Heart left ventricle (tissue), 16 donors: ENCODE measurements around the gene GPR176. TPM values are rescaled to one million over a fixed set of nuclear protein-coding genes. Genes with fewer than 3 reads are reported as not detected.
A peak's percentile ranks its signal among the peaks of the same experiment; 100 is the strongest.

Experiments
- ATAC-seq, 4 donors: fragments of 200-7000 bp; cut with Tn5 transposase; one replicate each; pipeline ENCODE4 v1.9.1; 2020 to 2022; ENCODE audit warnings: moderate library complexity in 4 of 4, mild to moderate bottlenecking in 3 of 4, moderate number of reproducible peaks in 1 of 4
- DNase-seq, 5 donors: peaks; one replicate each; pipeline ENCODE4 v3.0.0-alpha.2; 2020
- H3K27ac ChIP-seq, 12 donors: fragments of 200-600 bp; sonication (generic) in 4 of 12; one replicate each; pipeline versions ENCODE4 v1.5.0 to v1.8.0; 2016 to 2022; ENCODE audit warnings: mild to moderate bottlenecking in 2 of 12
- H3K27me3 ChIP-seq, 9 donors: fragments of 200-600 bp; sonication (generic) in 2 of 9; one replicate each; pipeline versions ENCODE4 v1.5.1 to v1.8.0; 2016 to 2022; ENCODE audit warnings: mild to moderate bottlenecking in 3 of 9
- H3K36me3 ChIP-seq, 9 donors: fragments of 200-600 bp; sonication (generic) in 2 of 9; one replicate each; pipeline versions ENCODE4 v1.5.0 to v1.8.0; 2018 to 2022; ENCODE audit warnings: mild to moderate bottlenecking in 2 of 9
- H3K4me1 ChIP-seq, 12 donors: fragments of 200-600 bp; sonication (generic) in 4 of 12; one replicate each; pipeline versions ENCODE4 v1.5.0 to v1.8.0; 2016 to 2022; ENCODE audit warnings: mild to moderate bottlenecking in 3 of 12
- H3K4me3 ChIP-seq, 12 donors: fragments of 200-600 bp; sonication (generic) in 4 of 12; one replicate each; pipeline versions ENCODE4 v1.5.0 to v1.8.0; 2017 to 2022; ENCODE audit warnings: mild to moderate bottlenecking in 9 of 12, moderate library complexity in 4 of 12
- H3K9me3 ChIP-seq, 12 donors: fragments of 200-600 bp; sonication (generic) in 4 of 12; one replicate each; pipeline versions ENCODE4 v1.5.0 to v1.8.0; 2016 to 2022; ENCODE audit warnings: mild to moderate bottlenecking in 1 of 12
- POLR2A ChIP-seq, 2 donors: fragments of 450-650 bp; IDR thresholded peaks; one replicate each; pipeline ENCODE4 v1.6.1; 2017; ENCODE audit warnings: antibody characterized with exemption in 2 of 2, mild to moderate bottlenecking in 2 of 2, moderate library complexity in 2 of 2
- WGBS, 4 donors: extraction: QIAGEN DNeasy Blood & Tissue Kit in 2 of 4; methylation state at CpG; one replicate each; pipeline versions ENCODE4 v1.1.5 to v1.1.7; 2013 to 2018; 5-methylcytosine and 5-hydroxymethylcytosine counted together
- intact Hi-C, 10 donors: fragments of 100-400 bp; cut with DNase I; formaldehyde crosslinking; loops; one replicate each; pipeline versions ENCODE4 v1.11.1 to v1.14.2; 2022
- polyA plus RNA-seq, 2 donors: library from polyadenylated mRNA; stranded (reverse); fragments of 200-250 nt; gene quantifications; one replicate each; pipeline ENCODE4 v1.2.3, GENCODE V29; 2013
- total RNA-seq, 9 donors: library from RNA; depleted of rRNA in 2 of 9; stranded (reverse); fragments of >200 nt in 2 of 9; fragmentation: NEBNext Ultra II Directional in 3 of 9; extraction: Animal tissue kit (Norgen Biotek cat#: 25700) in 3 of 9; gene quantifications; one replicate each; pipeline versions ENCODE4 v1.1.0 to v1.2.4, GENCODE V29; 2016 to 2023
- TF ChIP-seq, protein P1 (sequence below), 12 donors: fragments of 200-600 bp; sonication (generic) in 4 of 12; IDR thresholded peaks; one replicate each; pipeline versions ENCODE4 v1.5.0 to v1.8.0; 2018 to 2022; ENCODE audit warnings: antibody characterized with exemption in 12 of 12, mild to moderate bottlenecking in 5 of 12
- donor health status: ischemic (EF 13 %, LVEDD 7.1; RV severe dilation, severe dysfunction).
- donor health status: healthy with polysubstance abuse.
- donor health status: DM: no; HTN: yes; CAD: no.
- donor health status: DM: no; HTN: no; CAD: no.
- donor health status: ischemic (EF 25% LVEDD 6.9; RV normal size, moderate dysfunction).
- donor health status: ischemic (EF 25% LVEDD 5.7; RV mildly dilated, moderate dysfunction).
- donor health status: healthy.
- donor health status: DM: yes; HTN: yes; CAD: no.
- donor health status: ischemic (EF 35%, LVEDD 5.7; RV mildly dilated, moderate dysfunction).
- donor health status: nonischemic (EF 11% LVEDD 7.7; RV severe dilation, severe dysfunction).
- donor health status: DM: yes; HTN: yes; CAD: no.
- donor health status: PGD.
- donor health status: ischemic (EF 29% LVEDD 5.4; RV normal size, mild dysfunction).
- donor health status: nonischemic (EF 23%, LVEDD 6.1; RV moderate dilation, normal function).

The GPR176 gene
- total and polyA plus RNA-seq, 11 donors: 1.1 to 4.3 (median 2.1) TPM

GRCh38 chr15:39837454-39837853 is 82.6 kb downstream of the GPR176 start:
- 92 to 97% (median 97%) methylated on average over 1 of the region's 1 CpG for WGBS, 4 donors
- H3K27me3 ChIP-seq: no peaks in the 10 kb centered on the region
- peaks cover 0 to 3% (median 0%) of the 10 kb centered on the region in 12 donors for H3K9me3 ChIP-seq
- DNase-seq: no peak
- H3K36me3 ChIP-seq: no peaks in the 10 kb centered on the region
- H3K4me1 ChIP-seq: no peaks in the 10 kb centered on the region
- intact Hi-C loops: no loop called here
- H3K27ac ChIP-seq: no peak overlapping the region
- no peak for ATAC-seq
- H3K4me3 ChIP-seq: no peak overlapping the region
- no peak for TF ChIP-seq POLR2A (IDR thresholded peaks at IDR 0.05)
- TF ChIP-seq, protein P1, sequence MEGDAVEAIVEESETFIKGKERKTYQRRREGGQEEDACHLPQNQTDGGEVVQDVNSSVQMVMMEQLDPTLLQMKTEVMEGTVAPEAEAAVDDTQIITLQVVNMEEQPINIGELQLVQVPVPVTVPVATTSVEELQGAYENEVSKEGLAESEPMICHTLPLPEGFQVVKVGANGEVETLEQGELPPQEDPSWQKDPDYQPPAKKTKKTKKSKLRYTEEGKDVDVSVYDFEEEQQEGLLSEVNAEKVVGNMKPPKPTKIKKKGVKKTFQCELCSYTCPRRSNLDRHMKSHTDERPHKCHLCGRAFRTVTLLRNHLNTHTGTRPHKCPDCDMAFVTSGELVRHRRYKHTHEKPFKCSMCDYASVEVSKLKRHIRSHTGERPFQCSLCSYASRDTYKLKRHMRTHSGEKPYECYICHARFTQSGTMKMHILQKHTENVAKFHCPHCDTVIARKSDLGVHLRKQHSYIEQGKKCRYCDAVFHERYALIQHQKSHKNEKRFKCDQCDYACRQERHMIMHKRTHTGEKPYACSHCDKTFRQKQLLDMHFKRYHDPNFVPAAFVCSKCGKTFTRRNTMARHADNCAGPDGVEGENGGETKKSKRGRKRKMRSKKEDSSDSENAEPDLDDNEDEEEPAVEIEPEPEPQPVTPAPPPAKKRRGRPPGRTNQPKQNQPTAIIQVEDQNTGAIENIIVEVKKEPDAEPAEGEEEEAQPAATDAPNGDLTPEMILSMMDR (IDR thresholded peaks at IDR 0.05): no peak

DNA sequence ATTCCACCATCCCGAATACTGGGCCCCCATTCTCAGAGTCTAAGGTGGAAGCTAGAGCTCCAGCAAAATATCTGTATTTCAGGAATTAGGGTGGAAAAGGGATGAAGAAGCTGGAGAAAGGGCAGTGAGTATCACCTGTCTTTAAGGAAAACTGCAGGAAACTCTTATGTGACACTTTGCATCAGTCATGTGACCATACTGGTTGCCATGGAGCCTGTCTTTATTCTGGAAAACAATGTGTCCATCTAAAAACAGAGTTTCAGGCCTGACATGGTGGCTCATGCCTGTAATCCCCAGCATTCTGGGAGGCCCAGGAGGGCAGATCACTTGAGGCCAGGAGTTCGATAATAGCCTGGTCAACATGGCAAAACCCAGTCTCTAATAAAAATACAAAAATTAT is 84.5 kb downstream of the GPR176 start:
- Histone ChIP-seq H3K4me1 (no peaks in the 10 kb centered on the region), H3K9me3 (peaks cover 0 to 3% (median 0%) of the 10 kb centered on the region in 12 donors), H3K4me3 (no peak overlapping the region), H3K36me3 (no peaks in the 10 kb centered on the region), H3K27ac (no peak overlapping the region), H3K27me3 (no peaks in the 10 kb centered on the region)
- intact Hi-C loops: no loop called here
- TF ChIP-seq POLR2A (IDR thresholded peaks at IDR 0.05): no peak
- TF ChIP-seq, protein P1 (IDR thresholded peaks at IDR 0.05): no peak
- WGBS, 4 donors: 94 to 99% (median 95%) methylated on average over 2 of the region's 2 CpGs
- ATAC-seq: no peak
- DNase-seq: no peak

GRCh38 chr15:39834256-39834655 is 85.8 kb downstream of the GPR176 start:
- peak in 1 of 4 donors; percentile 57 for ATAC-seq
- no peaks in the 10 kb centered on the region for H3K4me1 ChIP-seq

GRCh38 chr15:39833515-39833981 is 86.5 kb downstream of the GPR176 start:
- no peak for DNase-seq
- intact Hi-C loops: no loop called here
- ATAC-seq: peak in 1 of 4 donors; percentile 73
- Histone ChIP-seq H3K27ac (no peak overlapping the region), H3K9me3 (no peaks in the 10 kb centered on the region), H3K4me3 (no peak overlapping the region), H3K4me1 (no peaks in the 10 kb centered on the region), H3K27me3 (no peaks in the 10 kb centered on the region), H3K36me3 (no peaks in the 10 kb centered on the region)
- TF ChIP-seq POLR2A (IDR thresholded peaks at IDR 0.05): no peak
- TF ChIP-seq, protein P1 (IDR thresholded peaks at IDR 0.05): no peak
- 83 to 94% (median 90%) methylated on average over 3 of the region's 3 CpGs for WGBS, 4 donors

More at GRCh38 chr15:39834256-39834655, 85.8 kb downstream of the GPR176 start:
- H3K9me3 ChIP-seq: no peaks in the 10 kb centered on the region
- intact Hi-C loops: no loop called here
- H3K36me3 ChIP-seq: no peaks in the 10 kb centered on the region
- H3K27me3 ChIP-seq: no peaks in the 10 kb centered on the region
- TF ChIP-seq, protein P1 (IDR thresholded peaks at IDR 0.05): no peak
- TF ChIP-seq POLR2A (IDR thresholded peaks at IDR 0.05): no peak
- H3K4me3 ChIP-seq: no peak overlapping the region
- no peak overlapping the region for H3K27ac ChIP-seq
- no peak for DNase-seq
